Stimulated activated CD8-positive, alpha-beta memory T cell treated with anti-CD3 and anti-CD28 coated beads, Interleukin-15, amount 100 ng/mL, for 4 hours (primary cell): ENCODE results near the gene SH3GL2.
A peak's percentile ranks its signal among the peaks of the same experiment; 100 is the strongest.

Experiments used
- DNase-seq, 2 donors: peaks; one replicate each; pipeline ENCODE4 v3.0.0-alpha.2; 2020; ENCODE audit warnings: low read depth in 2 of 2

The SH3GL2 gene

GRCh38 chr9:17810728-17811571, 232.1 kb downstream of the SH3GL2 start:
- peak in 1 of 2 donors; percentile 3 for DNase-seq

- no peak for DNase-seq
Measured at GRCh38 chr9:17813798-17814197, 234.9 kb downstream of the SH3GL2 start.

- no peak for DNase-seq
Measured at GRCh38 chr9:17816431-17817027, 237.7 kb downstream of the SH3GL2 start.

- DNase-seq, result no peak
Measured at GRCh38 chr9:17824191-17824590, 245.3 kb downstream of the SH3GL2 start.

GRCh38 chr9:17824616-17825264, 245.9 kb downstream of the SH3GL2 start:
- DNase-seq, result no peak

DNA sequence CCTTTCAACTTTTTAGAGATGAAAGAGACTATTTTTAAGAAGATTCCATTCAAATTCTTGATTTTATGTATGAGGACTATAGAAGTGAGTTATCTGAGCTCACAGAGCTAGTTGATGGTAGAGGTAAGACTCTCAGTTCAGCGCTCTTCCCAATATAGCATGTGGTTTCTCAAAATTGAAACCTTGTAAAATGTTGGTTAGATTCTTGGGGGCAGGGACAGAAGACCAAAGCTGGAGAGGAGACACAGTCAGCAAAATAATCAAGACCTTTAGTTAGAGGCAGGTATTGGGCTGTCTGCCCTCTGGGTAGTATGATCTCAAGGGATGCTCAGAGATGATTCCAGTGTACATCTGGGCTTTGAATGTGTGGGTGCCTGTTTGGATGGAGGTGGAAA, 246.4 kb downstream of the SH3GL2 start:
- no peak for DNase-seq

DNA sequence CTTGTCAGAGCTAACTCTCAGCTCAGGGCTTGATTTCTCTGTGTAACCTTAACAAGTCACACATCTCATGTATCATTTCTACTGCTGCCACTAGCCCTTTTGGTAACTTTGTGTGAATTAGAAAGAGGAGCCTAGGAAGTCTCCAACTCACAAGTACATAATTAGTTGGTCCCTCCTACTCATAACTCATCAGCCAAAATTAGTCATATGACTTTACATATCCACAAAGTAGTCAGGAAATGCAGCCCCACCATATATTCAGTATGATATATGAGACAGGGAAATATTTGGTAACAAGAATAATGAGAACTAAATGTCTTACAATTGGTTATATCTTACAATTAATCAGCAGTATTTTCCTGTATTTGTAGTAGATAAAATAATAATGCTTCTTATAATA, 250.2 kb downstream of the SH3GL2 start:
- no peak for DNase-seq

- DNase-seq, result no peak
Measured at GRCh38 chr9:17829812-17830385, 251.0 kb downstream of the SH3GL2 start.

DNA sequence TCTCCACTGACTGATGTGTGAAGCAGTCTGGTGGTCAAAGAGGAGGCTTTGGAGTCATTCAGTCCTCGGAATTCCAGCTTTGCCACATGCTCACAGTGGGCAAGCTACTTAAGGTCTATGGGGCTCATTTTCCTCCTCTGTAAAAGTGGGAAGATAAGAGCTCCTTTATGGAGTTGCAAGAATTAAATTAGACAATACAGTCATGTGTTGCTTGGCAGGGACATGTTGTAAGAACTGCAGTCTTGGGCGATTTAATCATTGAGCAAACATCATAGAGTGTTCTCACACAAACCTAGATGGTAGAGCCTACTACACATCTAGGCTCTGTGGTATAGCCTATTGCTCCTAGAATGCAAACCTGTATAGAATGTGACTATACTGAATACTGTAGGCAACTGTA, 253.9 kb downstream of the SH3GL2 start:
- no peak for DNase-seq

GRCh38 chr9:17833846-17834245, 255.0 kb downstream of the SH3GL2 start:
- DNase-seq, result no peak

DNA sequence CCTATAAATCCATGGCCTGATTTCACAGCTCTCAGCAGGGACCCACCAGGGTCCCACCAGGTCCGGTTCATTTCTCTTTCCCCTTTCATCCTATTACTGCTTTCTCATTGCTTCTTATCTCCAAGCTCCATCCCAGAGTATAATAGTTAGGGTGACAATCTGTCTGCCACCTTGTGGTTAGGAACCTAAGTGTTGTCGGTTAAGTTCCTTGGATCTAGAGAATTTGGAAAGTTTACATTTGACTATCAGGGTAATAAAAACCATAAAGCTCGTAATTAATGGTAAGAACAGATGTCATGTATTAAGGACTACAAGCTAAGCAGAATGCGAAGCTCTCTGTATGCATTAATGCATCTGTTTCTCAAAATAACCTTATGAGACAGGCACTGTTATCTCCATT, 259.1 kb downstream of the SH3GL2 start:
- no peak for DNase-seq

DNA sequence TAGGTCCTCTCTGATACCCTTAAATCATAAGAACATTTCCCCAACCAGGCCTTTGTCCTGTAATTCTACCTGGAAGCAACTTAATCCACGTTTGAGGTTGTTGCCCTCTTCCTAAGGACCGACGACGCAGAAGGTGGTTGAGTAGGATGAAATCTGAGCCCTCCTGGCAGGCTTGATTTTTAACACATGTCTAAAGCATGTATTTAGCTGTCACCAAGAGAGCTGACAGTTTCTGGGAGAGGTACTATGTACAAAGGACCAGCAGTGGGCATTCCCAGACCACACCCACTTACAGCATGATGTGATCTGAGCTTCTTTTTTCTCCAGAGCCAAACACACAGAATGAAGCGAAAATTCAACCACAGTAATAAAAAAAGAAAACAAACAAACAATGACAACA, 260.9 kb downstream of the SH3GL2 start:
- no peak for DNase-seq

DNA sequence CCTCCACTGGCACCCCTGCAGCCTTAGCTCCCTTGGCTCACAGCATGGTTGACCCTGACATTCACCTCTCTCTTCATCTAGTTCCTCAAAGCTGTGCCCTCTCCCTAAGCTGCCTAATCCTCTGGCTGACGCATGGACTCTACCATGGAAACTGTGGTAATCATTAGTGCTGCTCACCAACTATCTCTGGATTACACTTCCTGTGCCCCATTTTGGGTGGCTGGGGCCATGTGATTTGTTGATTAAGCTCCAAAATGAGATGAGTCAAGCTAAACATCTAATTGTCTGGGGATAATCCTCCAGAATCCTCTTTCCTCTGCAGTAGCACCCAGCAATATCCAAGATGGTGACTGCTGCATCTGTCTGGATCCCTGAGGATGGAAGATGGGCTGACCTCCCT, 264.4 kb downstream of the SH3GL2 start:
- DNase-seq, result no peak
